Measurements from ENCODE around the gene KRTAP17-1. TPM values are rescaled to one million over a fixed set of nuclear protein-coding genes. Genes with fewer than 3 reads are reported as not detected.

KRTAP17-1 gene, protein sequence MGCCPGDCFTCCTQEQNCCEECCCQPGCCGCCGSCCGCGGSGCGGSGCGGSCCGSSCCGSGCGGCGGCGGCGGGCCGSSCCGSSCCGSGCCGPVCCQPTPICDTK
- not detected in 2 replicates for polyA plus RNA-seq (2012; rRNA removed)
- not detected in 2 replicates for polyA plus RNA-seq (2012; cell fraction: cytosol; rRNA removed)
- not detected in 2 replicates for polyA plus RNA-seq (2012; cell fraction: nucleus; rRNA removed)

DNA sequence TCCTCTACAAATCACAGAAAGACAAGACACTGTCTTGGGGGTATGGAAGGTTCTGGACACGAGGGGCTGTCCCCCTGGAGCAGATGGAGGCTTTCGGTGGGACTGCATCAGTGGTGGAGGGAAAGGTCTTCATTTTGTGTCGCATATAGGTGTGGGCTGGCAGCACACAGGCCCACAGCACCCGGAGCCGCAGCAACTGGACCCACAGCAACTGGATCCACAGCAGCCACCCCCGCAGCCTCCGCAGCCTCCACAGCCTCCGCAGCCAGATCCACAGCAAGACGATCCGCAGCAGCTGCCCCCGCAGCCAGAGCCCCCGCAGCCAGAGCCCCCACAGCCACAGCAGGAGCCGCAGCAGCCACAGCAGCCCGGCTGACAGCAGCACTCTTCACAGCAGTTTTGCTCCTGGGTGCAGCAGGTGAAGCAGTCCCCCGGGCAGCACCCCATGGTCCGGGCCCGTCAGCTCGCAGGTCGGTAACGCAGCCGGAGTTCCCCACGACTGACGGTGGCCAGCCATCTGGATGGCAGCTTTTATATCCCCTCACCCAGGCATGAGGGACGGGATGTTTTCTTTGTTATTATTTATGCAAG is at the start of gene KRTAP17-1:
Gene KRTAP17-1, minus strand, starts transcription at position 507 of the 591 bp plus-strand sequence. Its CDS starts 60 bp downstream, at position 447.
- CTCF ChIA-PET: interaction anchor here (1.3 to 1.6 kb wide), 3 partner anchors 14 to 351 kb away, joined by 4 to 5 read pairs (median 4); no protein-coding TSS in a partner anchor

DNA sequence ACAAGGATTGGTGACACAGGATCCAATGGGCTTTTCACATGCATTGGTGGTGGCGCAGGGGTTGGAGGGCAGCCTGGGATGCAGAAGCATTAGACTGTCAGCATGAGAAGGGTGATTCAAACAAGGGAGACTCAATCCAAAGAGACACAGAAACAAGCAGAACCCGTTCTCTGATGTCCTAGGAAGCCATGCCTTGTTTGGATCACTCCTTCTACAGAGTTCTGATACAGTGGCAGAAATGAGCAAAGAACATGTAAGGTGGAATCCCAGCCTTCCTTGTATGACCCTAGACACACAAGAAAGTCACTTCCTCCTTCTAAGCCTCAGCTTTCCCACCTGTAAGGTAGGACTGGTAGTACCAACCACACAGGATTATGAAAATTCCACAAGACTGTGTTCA is 48.4 kb upstream of the KRTAP17-1 start:
- Histone ChIP-seq H3K36me3 (replicated peaks in 1 of 2; ENCODE audit: control insufficient read depth in 1 of 2, insufficient read depth in 2 of 2, low read length in 1 of 2) (no peaks in the 10 kb centered on the region), H3K27me3 (ENCODE audit: insufficient read depth) (no peaks in the 10 kb centered on the region), H2AFZ (ENCODE audit: low read depth) (no peak overlapping the region), H3K27ac (ENCODE audit: low read depth in 2 of 2, low read length in 1 of 2) (no peak overlapping the region), H3K9me2 (no peaks in the 10 kb centered on the region), H3K4me2 (no peak overlapping the region), H3K79me2 (ENCODE audit: insufficient read depth) (no peaks in the 10 kb centered on the region), H3K4me3 (ENCODE audit: low read depth in 2 of 2, low read length in 1 of 2) (no peak overlapping the region), H4K20me1 (ENCODE audit: insufficient read depth) (no peaks in the 10 kb centered on the region), H3K9ac (no peak overlapping the region), H3K9me3 (no peaks in the 10 kb centered on the region), H3F3A (replicated peaks; ENCODE audit: insufficient read depth) (peaks cover 13% of the 10 kb centered on the region), H3K4me1 (ENCODE audit: control insufficient read depth in 1 of 2, insufficient read depth in 2 of 2, low read depth in 1 of 2, low read length in 1 of 2) (peaks cover 0 to 21% of the 10 kb centered on the region in 2 experiments; a peak in 1 of 4 replicates)
- WGBS (ENCODE audit: low lambda C conversion rate): 90% methylated on average over 2 of the region's 2 CpGs
- DNase-seq: no peak
- ChIA-PET POLR2A (no interaction called here), CTCF (no interaction called here)
- TF ChIP-seq FOSL2 (IDR thresholded peaks at IDR 0.05; ENCODE audit: borderline replicate concordance, low read depth) (no peak), EP300 (IDR thresholded peaks at IDR 0.05; ENCODE audit: borderline replicate concordance in 1 of 2, low read depth in 1 of 2, low read length in 1 of 2) (no peak), GABPA (IDR thresholded peaks at IDR 0.05; ENCODE audit: low read depth) (no peak), MEF2A (IDR thresholded peaks at IDR 0.05; ENCODE audit: borderline replicate concordance, low read depth) (no peak), SMC3 (IDR thresholded peaks at IDR 0.05; ENCODE audit: low read depth, low read length) (no peak), CHD2 (IDR thresholded peaks at IDR 0.05; ENCODE audit: low read length, partially characterized antibody) (no peak), RCOR1 (IDR thresholded peaks at IDR 0.05; ENCODE audit: low read length) (no peak), RAD21 (IDR thresholded peaks at IDR 0.05; ENCODE audit: low read length) (no peak), SIN3A (IDR thresholded peaks at IDR 0.05; ENCODE audit: borderline replicate concordance, low read depth, low read length) (no peak), TAF1 (IDR thresholded peaks at IDR 0.05; ENCODE audit: borderline replicate concordance, low read depth, low read length) (no peak)
- TF ChIP-seq, protein P1, sequence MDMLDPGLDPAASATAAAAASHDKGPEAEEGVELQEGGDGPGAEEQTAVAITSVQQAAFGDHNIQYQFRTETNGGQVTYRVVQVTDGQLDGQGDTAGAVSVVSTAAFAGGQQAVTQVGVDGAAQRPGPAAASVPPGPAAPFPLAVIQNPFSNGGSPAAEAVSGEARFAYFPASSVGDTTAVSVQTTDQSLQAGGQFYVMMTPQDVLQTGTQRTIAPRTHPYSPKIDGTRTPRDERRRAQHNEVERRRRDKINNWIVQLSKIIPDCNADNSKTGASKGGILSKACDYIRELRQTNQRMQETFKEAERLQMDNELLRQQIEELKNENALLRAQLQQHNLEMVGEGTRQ (IDR thresholded peaks at IDR 0.05; ENCODE audit: borderline replicate concordance, low read depth, low read length): no peak
- TF ChIP-seq, protein P2, sequence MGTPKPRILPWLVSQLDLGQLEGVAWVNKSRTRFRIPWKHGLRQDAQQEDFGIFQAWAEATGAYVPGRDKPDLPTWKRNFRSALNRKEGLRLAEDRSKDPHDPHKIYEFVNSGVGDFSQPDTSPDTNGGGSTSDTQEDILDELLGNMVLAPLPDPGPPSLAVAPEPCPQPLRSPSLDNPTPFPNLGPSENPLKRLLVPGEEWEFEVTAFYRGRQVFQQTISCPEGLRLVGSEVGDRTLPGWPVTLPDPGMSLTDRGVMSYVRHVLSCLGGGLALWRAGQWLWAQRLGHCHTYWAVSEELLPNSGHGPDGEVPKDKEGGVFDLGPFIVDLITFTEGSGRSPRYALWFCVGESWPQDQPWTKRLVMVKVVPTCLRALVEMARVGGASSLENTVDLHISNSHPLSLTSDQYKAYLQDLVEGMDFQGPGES (IDR thresholded peaks at IDR 0.05; ENCODE audit: low read depth, low read length): no peak

More for the DNA sequence above, at the start of gene KRTAP17-1:
- POLR2A ChIA-PET: no interaction called here
- no peak within 1 kb of the TSS for H2AFZ ChIP-seq (ENCODE audit: low read depth)
- H3K27me3 ChIP-seq (ENCODE audit: insufficient read depth): peaks cover 37% of the 10 kb centered on the region
- H3K9me2 ChIP-seq: no peaks in the 10 kb centered on the region
- H3K36me3 ChIP-seq (replicated peaks in 1 of 2; ENCODE audit: control insufficient read depth in 1 of 2, insufficient read depth in 2 of 2, low read length in 1 of 2): peaks cover 0 to 9% of the 10 kb centered on the region in 2 experiments
- no peaks in the 10 kb centered on the region for H3K79me2 ChIP-seq (ENCODE audit: insufficient read depth)
- H3K9ac ChIP-seq: no peak within 1 kb of the TSS
- no peak within 1 kb of the TSS for H3K4me3 ChIP-seq (ENCODE audit: low read depth in 2 of 2, low read length in 1 of 2)
- no peak for TF ChIP-seq RCOR1 (IDR thresholded peaks at IDR 0.05; ENCODE audit: low read length)
- TF ChIP-seq RFX5 (IDR thresholded peaks at IDR 0.05; ENCODE audit: low read length): no peak
- TF ChIP-seq RAD21 (IDR thresholded peaks at IDR 0.05; ENCODE audit: low read length): no peak
- TF ChIP-seq NRF1 (IDR thresholded peaks at IDR 0.05; ENCODE audit: low read depth, low read length): no peak
- TF ChIP-seq GABPA (IDR thresholded peaks at IDR 0.05; ENCODE audit: low read depth): no peak
- peaks cover 12% of the 10 kb centered on the region for H3K9me3 ChIP-seq
- no peaks in the 10 kb centered on the region for H3F3A ChIP-seq (replicated peaks; ENCODE audit: insufficient read depth)
- H3K27ac ChIP-seq (ENCODE audit: low read depth in 2 of 2, low read length in 1 of 2): no peak within 1 kb of the TSS
- WGBS (ENCODE audit: low lambda C conversion rate): 23% methylated on average over 18 of the region's 24 CpGs
- H3K4me1 ChIP-seq (ENCODE audit: control insufficient read depth in 1 of 2, insufficient read depth in 2 of 2, low read depth in 1 of 2, low read length in 1 of 2): no peaks in the 10 kb centered on the region
- H4K20me1 ChIP-seq (ENCODE audit: insufficient read depth): no peaks in the 10 kb centered on the region
- no peak within 1 kb of the TSS for H3K4me2 ChIP-seq
- DNase-seq: no peak

Measured in SK-N-SH (cell line).